ENCODE measurements around the gene KCNT1.

Gene KCNT1

GRCh38 chr9:135765416-135765815, 63.4 kb downstream of the KCNT1 start:
- DNase-seq (ENCODE audit: low read depth in 2 of 2) = no peak

GRCh38 chr9:135766251-135766650, 64.3 kb downstream of the KCNT1 start:
- no peak for DNase-seq (ENCODE audit: low read depth in 2 of 2)

- no peak for DNase-seq (ENCODE audit: low read depth in 2 of 2)
Measured at GRCh38 chr9:135766707-135767106, 64.7 kb downstream of the KCNT1 start.

DNA sequence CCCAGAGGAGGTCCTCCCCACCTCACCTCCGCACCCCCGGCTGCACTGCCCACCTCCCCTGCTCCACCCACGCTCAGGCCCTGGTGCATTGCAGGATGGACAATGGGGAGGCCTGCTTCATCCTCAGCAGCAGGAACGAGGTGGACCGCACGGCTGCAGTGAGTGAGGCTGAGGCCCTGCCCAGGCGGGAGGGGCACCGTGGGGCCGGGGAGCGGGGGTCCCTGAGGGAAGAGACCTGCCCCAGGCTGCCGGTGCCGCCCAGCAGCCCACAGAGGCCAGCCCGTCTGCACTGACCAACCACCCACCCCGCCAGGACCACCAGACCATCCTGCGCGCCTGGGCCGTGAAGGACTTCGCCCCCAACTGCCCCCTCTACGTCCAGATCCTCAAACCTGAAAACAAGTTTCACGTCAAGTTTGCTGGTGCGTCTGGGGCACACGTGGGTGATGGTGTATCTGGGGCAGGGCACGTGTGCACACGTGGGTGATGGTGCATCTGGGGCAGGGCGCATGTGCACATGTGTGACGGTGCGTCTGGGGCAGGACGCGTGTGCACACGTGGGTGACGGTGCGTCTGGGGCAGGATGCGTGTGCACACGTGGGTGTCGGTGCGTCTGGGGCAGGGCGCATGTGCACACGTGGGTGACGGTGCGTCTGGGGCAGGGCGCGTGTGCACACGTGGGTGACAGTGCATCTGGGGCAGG, 66.7 kb downstream of the KCNT1 start:
- DNase-seq (ENCODE audit: low read depth in 2 of 2) = no peak

DNA sequence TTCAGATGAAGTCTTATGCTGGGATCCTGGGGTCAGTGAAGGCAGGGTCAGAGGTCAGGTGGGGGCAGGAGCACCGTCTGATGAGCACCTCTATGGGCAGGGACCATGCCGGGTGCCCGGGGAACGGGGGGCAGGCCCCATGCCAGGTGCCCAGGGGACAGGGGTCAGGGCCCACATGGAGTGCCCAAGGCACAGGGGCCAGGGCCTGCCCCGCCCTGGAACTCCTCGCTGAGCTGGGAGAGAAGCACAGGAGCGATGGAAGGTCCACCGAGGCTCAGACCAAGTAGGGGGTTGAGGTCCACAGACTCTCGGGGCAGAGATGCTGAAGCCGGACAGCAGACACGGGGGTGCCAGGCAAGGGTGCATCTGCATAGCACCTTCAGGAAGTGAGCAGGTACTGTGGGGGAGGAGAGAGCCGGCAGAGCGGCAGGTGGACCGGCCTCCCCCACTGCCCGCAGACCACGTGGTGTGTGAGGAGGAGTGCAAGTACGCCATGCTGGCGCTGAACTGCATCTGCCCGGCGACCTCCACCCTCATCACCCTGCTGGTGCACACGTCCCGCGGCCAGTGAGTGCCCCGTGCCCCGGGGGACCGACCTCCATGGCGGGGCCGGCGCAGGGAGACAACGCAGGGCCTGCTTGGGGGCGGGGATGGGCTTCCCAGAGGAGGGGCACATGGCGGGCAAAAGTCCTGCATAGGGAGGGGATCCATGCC, 67.7 kb downstream of the KCNT1 start:
- no peak for DNase-seq (ENCODE audit: low read depth in 2 of 2)

- DNase-seq (ENCODE audit: low read depth in 2 of 2) = no peak
Measured at GRCh38 chr9:135770203-135770535, 68.2 kb downstream of the KCNT1 start.

DNA sequence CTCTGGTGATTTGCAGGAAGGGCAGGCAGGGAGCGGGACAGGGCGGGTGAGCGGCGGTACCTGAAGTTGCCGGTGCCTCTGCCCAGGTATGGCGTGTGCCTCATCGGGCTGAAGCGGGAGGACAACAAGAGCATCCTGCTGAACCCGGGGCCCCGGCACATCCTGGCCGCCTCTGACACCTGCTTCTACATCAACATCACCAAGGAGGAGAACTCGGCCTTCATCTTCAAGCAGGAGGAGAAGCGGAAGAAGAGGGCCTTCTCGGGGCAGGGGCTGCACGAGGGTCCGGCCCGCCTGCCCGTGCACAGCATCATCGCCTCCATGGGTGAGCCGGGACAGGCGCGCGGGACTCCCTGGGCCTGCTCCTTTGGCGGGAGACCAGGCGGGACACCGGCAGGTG, 68.8 kb downstream of the KCNT1 start:
- DNase-seq (ENCODE audit: low read depth in 2 of 2) = no peak

- no peak for DNase-seq (ENCODE audit: low read depth in 2 of 2)
Measured at GRCh38 chr9:135771401-135772051, 69.5 kb downstream of the KCNT1 start.

GRCh38 chr9:135772056-135772646, 70.2 kb downstream of the KCNT1 start:
- no peak for DNase-seq (ENCODE audit: low read depth in 2 of 2)

DNA sequence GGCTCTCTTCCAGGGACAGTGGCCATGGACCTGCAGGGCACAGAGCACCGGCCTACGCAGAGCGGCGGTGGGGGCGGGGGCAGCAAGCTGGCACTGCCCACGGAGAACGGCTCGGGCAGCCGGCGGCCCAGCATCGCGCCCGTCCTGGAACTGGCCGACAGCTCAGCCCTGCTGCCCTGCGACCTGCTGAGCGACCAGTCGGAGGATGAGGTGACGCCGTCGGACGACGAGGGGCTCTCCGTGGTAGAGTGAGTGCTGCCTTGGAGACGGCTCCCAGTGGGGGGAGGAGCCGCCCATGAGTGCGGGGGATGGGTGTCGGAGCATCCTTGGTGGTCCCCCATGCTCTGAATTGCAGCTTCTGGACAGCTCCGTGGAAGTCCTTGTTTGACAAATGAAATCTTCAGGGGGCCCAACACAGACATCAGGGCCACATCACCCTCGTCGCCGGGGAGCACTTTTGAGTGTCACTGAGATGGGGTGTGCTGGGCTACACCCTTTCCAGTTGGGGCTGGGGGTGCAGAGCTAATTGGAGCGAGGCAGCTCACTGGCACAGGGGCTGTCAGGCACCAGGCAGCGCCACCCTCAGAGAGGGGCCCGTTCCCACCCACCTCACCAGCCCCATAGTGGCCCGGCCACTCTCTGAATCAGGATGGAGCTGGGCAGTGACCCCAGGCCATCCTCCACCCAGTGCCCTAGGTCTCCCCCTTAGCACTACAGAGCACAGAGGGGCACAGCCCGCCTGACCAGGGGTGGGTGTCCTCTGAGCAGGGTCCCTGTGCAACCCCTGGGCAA, 70.9 kb downstream of the KCNT1 start:
- no peak for DNase-seq (ENCODE audit: low read depth in 2 of 2)

GRCh38 chr9:135773530-135774238, 71.7 kb downstream of the KCNT1 start:
- no peak for DNase-seq (ENCODE audit: low read depth in 2 of 2)

GRCh38 chr9:135774239-135774747, 72.3 kb downstream of the KCNT1 start:
- DNase-seq (ENCODE audit: low read depth in 2 of 2) = no peak

- no peak for DNase-seq (ENCODE audit: low read depth in 2 of 2)
Measured at GRCh38 chr9:135774794-135775525, 73.0 kb downstream of the KCNT1 start.

DNA sequence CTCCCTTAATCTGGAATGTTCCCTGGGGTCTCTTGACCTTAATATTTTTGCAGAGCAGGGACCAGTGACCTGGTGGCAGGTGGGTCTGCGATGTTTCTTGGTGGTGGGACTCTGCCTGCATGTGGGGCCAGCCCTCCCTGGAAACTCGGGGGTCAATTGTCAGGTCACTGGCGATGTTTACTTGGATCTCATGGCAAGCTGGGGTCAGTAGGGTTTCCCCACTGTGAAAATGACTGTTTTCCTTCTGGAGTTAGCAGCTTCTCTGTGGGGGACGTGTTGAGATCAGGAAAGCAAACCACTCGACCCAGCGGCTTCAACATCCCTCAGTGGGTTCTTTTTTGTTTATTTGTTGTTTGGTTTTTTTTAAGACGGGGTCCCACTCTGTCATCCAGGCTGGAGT, 73.9 kb downstream of the KCNT1 start:
- no peak for DNase-seq (ENCODE audit: low read depth in 2 of 2)

DNA sequence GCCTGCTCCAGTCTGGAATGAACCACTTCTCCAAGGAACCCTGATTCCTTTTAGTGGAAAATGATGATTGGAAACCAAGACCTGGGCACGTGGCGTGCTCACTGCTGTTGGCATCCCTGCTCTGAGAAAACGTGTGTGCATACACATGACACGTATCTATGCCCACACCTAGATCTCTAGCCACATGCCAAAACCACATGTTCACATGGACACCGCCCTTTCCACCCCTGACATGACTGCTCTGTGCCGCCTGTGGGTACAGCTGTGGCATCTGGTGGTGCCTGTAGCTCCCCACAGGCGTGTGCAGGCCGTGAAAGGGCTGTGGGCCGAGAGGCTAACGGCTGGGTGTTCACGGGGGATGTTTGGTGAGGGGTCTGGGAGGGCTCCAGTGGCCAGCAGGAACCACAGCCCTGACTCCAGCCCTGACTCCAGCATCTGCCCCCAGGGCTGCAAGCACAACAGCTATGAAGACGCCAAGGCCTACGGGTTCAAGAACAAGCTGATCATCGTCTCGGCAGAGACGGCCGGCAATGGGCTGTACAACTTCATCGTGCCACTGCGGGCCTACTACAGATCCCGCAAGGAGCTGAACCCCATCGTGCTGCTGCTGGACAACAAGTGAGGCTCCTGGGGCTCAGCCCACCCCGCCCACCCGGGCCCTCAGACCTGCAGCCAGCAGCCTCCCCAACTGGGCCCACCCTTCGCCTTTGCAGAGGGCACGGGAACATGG, 75.1 kb downstream of the KCNT1 start:
- no peak for DNase-seq (ENCODE audit: low read depth in 2 of 2)

DNA sequence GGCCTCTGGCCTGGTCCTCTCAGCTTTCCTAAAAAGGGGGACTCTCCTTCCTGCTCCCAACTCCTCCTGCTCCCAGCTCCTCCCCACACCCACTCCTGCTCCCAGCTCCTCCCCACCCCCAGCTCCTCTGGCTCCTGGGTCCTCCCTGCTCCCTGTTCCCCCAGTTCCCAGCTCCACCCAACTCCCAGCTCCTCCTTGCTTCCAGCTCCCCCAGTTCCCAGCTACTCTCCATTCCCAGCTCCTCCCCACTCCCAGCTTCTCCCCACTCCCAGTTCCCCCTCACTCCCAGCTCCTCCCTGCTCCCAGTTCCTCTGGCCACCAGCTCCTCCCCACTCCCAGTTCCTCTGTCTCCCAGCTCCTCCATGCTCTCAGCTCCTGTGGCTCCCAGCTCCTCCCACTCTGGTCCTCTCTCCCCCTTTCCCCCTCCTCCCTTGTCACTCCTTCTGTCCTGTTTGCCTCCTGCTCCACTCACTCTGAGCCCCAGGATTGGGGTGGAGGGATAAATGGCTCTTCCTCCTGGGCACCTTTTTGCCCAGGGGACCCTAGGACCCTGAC, 75.7 kb downstream of the KCNT1 start:
- no peak for DNase-seq (ENCODE audit: low read depth in 2 of 2)

- DNase-seq (ENCODE audit: low read depth in 2 of 2) = no peak
Measured at GRCh38 chr9:135778421-135778820, 76.4 kb downstream of the KCNT1 start.

GRCh38 chr9:135779571-135779970, 77.6 kb downstream of the KCNT1 start:
- DNase-seq (ENCODE audit: low read depth in 2 of 2) = no peak

- DNase-seq (ENCODE audit: low read depth in 2 of 2) = no peak
Measured at GRCh38 chr9:135780086-135780485, 78.1 kb downstream of the KCNT1 start.

Data from stimulated activated CD8-positive, alpha-beta memory T cell treated with anti-CD3 and anti-CD28 coated beads, Interleukin-15, amount 100 ng/mL, for 4 hours (primary cell).